WI38 (cell line): ENCODE data around the gene SLC30A2.

Source experiments
- H3K4me3 ChIP-seq: 2 replicates; pipeline ENCODE4 v1.5.1; 2011; ENCODE audit warnings: low read depth, mild to moderate bottlenecking, control low read depth, low read length
- CTCF ChIP-seq: IDR thresholded peaks from 2 replicates; pipeline ENCODE4 v1.5.1; 2012; ENCODE audit warnings: low read depth, mild to moderate bottlenecking, control low read depth, low read length

The SLC30A2 gene

GRCh38 chr1:26038904-26039303 lies 7.0 kb downstream of the SLC30A2 start:
- TF ChIP-seq CTCF: no peak
- H3K4me3 ChIP-seq: no peak overlapping the region

GRCh38 chr1:26038477-26038876 lies 7.4 kb downstream of the SLC30A2 start:
- H3K4me3 ChIP-seq: no peak overlapping the region
- TF ChIP-seq CTCF: no peak

- no peak overlapping the region for H3K4me3 ChIP-seq
- no peak for TF ChIP-seq CTCF
Measured at GRCh38 chr1:26037904-26038303, 8.0 kb downstream of the SLC30A2 start.

- H3K4me3 ChIP-seq: no peak overlapping the region
- TF ChIP-seq CTCF: no peak
Measured at GRCh38 chr1:26036756-26037281, 9.1 kb downstream of the SLC30A2 start.

GRCh38 chr1:26035959-26036755 lies 9.8 kb downstream of the SLC30A2 start:
- TF ChIP-seq CTCF: peak; percentile 96

GRCh38 chr1:26035203-26035958 lies 10.5 kb downstream of the SLC30A2 start:
- peak overlapping the region; percentile 87 for H3K4me3 ChIP-seq

More at GRCh38 chr1:26035959-26036755, 9.8 kb downstream of the SLC30A2 start:
- peak overlapping the region; percentile 87 for H3K4me3 ChIP-seq

More at GRCh38 chr1:26035203-26035958, 10.5 kb downstream of the SLC30A2 start:
- no peak for TF ChIP-seq CTCF
